Measurements from ENCODE around the gene NTN1.

Gene NTN1

DNA sequence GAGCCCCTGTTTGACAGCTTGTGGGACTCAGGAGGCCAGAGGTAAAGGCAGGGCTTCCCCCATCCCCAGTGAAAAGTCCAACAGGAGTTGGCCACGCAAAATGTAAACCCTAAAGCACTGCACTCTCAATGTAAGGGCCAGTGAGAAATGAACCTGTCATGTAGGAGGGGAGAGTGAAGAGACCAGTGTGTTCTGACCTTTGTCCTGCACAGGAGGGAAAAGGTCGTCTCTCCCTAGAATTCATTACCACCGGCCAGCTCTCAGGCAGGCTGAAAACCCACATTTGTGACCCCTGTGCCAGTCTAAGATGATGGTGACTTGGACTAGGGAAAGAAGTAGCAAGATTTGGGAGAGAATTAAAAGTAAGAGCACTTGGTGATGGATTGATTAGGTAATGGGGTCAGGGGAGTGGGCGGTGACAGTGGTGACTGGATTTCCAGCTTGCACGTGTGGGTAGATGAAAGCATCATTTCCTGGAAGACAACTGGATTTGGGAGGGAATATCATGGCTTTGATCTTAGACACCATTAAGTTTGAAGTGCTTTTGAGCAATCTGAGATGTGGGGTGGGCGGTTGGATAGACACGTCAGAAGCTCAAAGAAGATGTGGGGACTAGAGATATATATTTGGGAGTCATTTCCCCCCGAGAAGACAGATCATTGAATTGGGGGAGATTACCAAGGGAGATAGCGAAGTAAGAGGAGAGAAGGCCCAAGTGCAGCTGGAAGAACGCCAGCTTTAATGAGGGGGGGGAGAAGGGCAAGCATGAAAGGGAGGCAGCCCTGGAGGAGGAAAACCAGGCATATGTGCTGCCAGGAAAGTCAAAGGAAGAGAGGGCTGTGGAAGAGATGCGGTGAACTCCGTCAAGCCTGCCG lies 119.5 kb downstream of the NTN1 start:
- no peak overlapping the region for H3K4me3 ChIP-seq (ENCODE audit: control insufficient read depth, low read depth, low read length)
- no peak for DNase-seq (ENCODE audit: low read depth)
- TF ChIP-seq, protein P1, sequence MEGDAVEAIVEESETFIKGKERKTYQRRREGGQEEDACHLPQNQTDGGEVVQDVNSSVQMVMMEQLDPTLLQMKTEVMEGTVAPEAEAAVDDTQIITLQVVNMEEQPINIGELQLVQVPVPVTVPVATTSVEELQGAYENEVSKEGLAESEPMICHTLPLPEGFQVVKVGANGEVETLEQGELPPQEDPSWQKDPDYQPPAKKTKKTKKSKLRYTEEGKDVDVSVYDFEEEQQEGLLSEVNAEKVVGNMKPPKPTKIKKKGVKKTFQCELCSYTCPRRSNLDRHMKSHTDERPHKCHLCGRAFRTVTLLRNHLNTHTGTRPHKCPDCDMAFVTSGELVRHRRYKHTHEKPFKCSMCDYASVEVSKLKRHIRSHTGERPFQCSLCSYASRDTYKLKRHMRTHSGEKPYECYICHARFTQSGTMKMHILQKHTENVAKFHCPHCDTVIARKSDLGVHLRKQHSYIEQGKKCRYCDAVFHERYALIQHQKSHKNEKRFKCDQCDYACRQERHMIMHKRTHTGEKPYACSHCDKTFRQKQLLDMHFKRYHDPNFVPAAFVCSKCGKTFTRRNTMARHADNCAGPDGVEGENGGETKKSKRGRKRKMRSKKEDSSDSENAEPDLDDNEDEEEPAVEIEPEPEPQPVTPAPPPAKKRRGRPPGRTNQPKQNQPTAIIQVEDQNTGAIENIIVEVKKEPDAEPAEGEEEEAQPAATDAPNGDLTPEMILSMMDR (IDR thresholded peaks at IDR 0.05; ENCODE audit: control insufficient read depth, insufficient read depth, low read depth, low read length, missing control alignments): no peak

DNA sequence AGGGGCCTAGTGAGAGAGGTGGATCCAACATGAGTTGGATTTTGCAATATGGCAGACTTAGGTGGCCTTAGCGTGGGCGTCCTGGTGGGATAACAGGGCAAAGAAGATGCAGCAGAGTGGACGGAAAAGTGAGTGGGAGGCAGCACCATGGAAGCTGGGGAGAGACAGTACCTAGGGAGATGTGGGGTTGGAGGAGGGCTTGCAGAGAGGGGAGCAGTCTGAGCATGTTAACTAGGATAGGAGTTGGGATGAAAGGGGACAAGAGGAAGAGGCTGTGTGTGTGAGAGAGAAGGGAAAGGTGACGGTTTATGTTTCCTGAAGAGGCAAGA lies 120.1 kb downstream of the NTN1 start:
- TF ChIP-seq, protein P1 (IDR thresholded peaks at IDR 0.05; ENCODE audit: control insufficient read depth, insufficient read depth, low read depth, low read length, missing control alignments): no peak
- DNase-seq (ENCODE audit: low read depth): no peak

DNA sequence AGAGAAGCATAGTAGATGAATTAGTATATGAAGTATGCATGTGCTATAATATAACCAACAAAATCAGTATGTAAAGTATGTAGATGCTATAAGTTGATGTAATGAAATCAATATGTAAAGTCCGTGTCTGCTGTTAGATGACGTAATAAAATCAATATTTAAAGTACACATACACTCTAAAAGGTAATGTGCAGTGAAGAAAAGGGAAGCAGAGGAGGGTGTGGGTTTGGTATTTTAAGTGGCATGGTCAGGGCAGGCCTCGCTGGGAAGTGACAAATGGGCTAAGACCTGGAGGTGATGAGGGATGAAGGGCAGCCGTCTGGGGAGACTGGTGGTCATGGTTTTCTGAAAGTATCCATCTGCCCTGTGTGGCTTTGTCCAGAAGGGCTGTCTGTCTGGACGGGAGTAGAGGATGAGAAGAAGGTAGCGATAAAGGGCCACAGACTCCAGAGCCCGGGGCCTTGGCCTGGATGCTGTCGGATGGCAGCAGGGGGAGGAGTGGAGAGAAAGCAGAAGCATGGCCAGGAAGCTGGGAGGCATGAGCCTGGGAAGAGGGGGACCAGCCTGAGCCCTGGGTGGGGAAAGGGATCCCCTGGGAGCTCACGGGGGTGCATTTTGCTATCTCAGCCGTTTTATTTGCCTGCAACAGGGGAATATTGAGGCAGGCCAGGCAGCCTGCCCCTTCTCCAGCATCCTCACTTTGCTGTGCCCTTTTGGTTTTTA lies 121.6 kb downstream of the NTN1 start:
- no peak for DNase-seq (ENCODE audit: low read depth)
- TF ChIP-seq, protein P1 (IDR thresholded peaks at IDR 0.05; ENCODE audit: control insufficient read depth, insufficient read depth, low read depth, low read length, missing control alignments): no peak
- no peak overlapping the region for H3K4me3 ChIP-seq (ENCODE audit: control insufficient read depth, low read depth, low read length)

More for the DNA sequence above, 120.1 kb downstream of the NTN1 start:
- no peak overlapping the region for H3K4me3 ChIP-seq (ENCODE audit: control insufficient read depth, low read depth, low read length)

DNA sequence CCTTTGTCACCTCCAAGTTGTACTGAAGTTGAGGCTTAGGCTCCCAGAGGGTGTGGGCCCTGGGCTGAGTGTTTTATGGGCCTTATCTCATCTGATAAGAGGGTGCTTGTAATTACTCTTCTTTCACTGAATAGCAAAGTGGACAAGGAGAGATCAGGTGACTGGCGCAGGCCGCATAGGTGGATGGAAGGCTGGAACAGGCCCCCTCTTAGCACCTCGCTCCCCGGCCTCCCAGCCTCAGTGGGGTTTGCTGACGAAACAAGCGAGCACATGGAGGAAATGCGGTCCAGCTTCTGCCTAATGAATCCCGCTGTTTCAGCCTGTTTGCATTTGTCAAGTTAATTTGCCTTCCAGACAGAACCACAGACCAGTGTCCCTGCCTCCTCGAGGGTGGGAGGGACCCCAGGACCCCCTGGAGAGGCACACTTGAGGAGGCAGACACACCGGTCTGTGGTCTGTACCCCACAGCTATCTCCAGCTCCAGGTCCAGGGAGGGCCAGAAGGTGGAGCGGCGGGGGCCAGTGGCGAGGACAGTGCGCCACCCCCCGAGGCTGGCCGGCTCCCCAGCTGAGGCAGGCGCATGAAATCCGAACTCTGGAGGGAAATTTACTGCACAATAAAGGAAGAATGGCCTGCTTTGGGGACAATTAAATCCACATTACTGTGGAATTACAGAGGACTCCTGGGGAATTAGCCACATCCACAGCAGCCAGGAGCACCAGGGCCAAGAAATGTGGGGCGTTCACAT lies 123.4 kb downstream of the NTN1 start:
- no peak overlapping the region for H3K4me3 ChIP-seq (ENCODE audit: control insufficient read depth, low read depth, low read length)
- TF ChIP-seq, protein P1 (IDR thresholded peaks at IDR 0.05; ENCODE audit: control insufficient read depth, insufficient read depth, low read depth, low read length, missing control alignments): no peak
- no peak for DNase-seq (ENCODE audit: low read depth)

DNA sequence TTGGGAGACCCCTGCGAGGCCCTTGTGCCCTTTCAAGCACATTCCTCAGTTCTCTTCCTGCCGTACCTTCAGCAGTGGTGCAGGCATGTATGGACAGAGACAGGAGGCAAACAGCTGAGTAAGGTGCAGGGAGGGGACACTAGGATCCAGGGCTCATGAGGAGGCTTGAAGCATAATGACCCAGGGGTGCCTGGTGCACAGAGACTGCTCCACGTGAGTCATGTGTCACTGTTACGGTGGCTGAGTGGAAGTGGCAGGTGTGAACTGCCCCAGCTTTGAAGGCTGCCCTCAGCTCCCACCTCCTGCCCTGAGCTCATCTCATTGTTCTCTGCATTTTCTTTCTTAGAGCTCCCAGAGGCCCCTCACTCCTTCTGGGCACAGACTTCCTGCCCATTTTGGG lies 124.8 kb downstream of the NTN1 start:
- DNase-seq (ENCODE audit: low read depth): no peak
- H3K4me3 ChIP-seq (ENCODE audit: control insufficient read depth, low read depth, low read length): no peak overlapping the region
- TF ChIP-seq, protein P1 (IDR thresholded peaks at IDR 0.05; ENCODE audit: control insufficient read depth, insufficient read depth, low read depth, low read length, missing control alignments): no peak

DNA sequence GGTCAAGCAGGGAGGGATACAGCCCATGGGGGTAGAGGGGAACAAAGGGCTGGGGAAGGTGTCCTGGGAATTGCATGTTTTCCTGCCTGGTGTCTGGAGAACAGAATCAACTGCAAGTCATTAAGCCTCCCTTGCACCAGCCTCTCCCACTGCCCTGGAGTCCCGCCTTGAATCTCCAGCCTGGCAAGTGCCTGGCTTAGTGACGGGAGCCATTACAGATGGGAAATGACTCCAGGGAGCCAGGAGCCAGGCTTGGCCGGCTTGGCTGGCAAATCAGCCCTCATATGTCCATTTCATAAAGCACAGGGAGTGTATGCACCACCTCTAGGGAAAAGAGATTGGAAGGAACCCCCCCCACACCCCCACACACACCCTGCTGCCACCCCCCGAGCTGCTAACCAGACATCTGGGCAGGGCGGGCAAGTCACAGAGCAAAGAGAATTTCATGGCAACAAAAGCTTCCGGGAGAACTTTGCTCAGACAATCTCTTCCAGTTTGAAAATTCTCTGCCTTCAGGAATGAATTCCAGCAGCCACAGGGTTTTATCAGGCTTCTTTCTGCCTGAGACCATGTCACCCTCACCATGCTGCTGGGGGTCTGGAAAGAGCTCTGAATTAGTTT lies 127.7 kb downstream of the NTN1 start:
- DNase-seq (ENCODE audit: low read depth): no peak
- TF ChIP-seq, protein P1 (IDR thresholded peaks at IDR 0.05; ENCODE audit: control insufficient read depth, insufficient read depth, low read depth, low read length, missing control alignments): no peak

More for the DNA sequence above, 127.7 kb downstream of the NTN1 start:
- H3K4me3 ChIP-seq (ENCODE audit: control insufficient read depth, low read depth, low read length): no peak overlapping the region
